ENCODE data around the gene CD7.

Gene CD7

DNA sequence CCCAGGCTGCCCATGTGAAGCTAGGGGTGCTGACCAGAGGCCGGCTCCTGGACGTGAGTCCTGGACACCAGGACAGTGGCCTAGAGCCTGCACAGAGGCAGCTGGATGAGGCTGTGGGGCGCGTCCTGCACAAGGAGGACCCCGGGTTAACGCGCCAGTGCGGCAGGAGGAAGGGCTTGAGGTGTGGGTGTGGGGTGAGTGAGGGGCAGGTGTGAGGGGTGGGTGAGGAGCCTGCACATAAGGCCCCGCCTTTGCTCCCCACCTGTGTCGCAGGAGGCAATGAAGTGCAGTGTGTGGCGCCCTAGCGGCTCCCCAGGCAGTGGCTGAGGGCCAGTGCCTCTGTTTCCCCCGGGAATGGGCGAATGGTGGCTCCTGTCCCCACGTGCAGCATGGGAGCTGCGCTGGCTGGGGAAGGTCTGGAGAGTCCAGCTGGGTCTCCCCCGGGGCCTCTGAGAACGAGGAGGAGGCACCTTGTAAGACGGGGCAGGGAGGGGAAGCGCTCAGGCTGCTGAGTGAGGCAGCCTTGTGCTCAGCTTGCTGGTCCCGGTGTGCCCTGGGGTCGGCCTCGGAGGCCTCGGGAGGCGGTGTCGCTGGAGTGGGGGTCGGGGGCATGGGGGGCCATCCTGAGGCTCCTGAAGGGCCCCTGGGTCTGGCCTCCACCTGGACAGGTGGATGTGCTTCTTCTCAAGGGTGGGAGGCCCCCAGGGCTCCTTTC, 3.2 kb downstream of the CD7 start:
- DNase-seq = no peak

DNA sequence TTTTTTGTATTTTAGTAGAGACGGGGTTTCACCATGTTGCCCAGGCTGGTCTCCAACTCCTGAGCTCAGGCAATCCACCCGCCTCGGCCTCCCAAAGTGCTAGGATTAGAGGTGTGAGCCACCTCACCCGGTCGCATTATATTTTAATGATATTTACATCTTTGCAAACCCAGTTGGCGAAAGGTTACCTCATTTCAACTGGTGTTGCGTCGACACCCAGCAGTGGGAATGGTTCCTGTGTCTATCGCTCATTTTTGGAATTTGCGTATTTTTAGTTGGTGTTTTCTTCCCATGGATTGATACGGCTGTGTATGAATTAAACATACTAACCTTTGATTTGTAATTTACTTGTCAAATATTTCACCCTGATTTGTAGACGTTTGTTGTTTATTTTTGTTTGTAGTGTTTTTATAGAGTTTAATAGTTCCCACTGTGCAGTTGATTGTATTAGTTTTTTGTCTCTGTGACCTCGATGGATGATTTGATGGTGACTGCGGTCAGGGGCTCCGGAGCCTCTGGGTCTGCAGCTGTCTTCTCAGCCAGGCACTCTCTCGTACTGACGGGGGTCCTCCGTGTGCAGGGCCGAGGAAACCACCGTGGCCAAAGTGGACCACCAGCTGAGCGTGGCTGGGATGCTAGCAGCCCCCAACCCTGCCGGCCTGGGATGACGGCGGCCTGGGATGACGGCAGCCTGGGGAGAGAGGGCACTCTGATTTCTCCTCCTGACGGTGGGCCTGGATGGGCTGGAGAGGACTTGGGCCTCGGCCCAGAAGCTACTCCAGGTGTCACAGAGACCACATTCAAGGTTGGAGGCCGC, 4.0 kb downstream of the CD7 start:
- DNase-seq = no peak

DNA sequence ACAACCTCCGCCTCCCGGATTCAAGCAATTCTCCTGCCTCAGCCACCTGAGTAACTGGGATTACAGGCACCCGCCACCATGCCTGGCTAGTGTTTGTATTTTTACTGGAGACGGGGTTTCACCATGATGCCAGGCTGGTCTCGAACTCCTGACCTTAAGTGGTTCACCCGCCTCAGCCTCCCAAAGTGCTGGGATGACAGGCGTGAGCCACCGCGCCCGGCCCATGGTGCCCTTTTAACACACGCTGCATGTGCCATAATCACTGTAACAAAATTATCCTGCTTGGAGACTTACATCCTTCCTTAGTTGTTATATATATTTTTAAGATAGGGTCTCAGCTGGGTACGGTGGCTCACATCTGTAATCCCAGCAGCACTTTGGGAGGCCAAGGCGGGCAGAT, 5.4 kb downstream of the CD7 start:
- no peak for DNase-seq

DNA sequence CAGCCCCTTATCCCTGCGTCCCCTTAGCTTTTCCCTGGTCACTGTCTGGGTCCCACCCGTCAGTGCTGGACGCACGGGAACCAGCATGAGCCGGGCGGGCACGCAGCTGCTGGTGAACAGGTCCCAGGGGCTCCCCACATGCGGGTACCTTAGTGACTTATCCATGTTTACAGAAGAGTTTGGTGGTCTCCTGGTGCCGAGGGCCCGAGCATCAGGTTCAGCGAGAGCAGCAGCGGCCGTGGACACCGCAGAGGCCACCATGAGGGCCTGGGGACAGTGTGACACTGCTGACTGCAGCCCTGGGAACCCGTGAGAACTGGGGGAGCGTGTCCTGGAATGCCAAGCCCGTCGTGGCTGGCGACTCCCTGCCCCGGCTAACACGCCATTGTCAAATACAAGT, 6.5 kb downstream of the CD7 start:
- no peak for DNase-seq

DNA sequence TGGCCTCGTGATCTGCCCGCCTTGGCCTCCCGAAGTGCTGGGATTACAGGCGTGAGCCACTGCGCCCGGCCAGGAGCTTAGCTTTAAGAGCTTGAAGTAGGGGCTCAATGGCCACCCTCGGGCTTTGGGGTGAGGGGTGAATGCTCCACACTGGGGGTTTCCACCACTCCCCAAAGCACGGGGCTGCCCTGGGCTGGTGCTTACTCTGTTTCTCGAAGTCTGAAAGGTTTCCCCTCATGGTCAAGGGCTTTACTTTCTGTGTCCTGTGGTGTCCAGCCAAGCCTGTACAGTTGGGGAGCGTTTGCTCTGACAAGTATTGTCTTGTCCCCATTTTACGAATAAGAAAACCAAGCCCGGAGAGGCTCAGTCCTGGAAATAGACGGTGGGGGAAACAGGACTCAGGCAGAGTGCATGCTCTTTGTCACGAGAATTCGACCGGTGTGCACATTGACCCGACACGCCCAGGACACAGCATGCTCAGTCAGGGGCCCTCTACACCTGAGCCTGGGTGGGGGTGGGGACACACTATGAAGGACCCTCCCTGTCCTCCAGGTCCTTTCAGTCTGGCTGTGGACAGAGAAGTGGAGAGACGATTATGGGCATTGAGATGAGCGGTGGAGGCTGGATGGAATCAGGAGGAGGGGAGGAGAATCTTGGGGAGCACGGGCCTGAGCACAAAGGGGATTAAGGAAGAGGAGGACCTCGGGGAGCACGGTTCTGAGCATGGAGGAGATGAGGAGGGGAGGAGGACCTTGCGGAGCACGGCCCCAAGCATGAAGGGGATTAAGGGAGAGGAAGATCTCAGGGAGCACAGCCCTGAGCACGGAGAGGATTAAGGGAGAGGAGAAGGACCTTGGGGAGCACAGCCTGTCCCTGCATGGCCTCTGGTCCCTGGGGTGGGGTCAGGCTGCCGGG, 7.5 kb downstream of the CD7 start:
- DNase-seq = no peak

DNA sequence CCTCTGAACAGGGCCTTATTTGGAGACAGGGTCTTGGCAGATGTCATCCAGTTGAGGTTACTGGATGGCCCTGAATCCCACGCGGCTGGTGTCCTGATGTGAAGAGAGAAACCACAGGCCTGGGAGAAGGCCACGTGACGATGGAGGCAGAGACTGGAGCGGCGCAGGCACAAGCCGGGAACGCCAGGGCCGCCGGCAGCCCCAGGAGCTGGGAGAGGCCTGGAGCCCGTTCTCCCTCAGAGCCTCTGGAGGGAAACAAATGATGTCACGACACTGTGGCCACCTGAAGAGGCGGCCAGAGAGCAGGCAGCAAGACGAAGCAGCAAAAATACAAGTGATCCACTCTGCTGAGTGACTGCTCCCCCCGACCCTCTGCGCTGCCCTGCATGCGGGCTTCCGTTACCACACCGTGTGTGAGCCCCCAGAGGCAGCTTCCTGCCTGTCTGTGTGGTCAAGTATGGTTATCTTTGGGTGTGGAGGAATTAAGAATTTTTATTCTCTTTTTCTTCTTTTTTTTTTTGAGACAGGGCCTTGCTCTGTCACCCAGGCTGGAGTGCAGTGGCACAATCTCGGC, 11.6 kb downstream of the CD7 start:
- no peak for DNase-seq

DNA sequence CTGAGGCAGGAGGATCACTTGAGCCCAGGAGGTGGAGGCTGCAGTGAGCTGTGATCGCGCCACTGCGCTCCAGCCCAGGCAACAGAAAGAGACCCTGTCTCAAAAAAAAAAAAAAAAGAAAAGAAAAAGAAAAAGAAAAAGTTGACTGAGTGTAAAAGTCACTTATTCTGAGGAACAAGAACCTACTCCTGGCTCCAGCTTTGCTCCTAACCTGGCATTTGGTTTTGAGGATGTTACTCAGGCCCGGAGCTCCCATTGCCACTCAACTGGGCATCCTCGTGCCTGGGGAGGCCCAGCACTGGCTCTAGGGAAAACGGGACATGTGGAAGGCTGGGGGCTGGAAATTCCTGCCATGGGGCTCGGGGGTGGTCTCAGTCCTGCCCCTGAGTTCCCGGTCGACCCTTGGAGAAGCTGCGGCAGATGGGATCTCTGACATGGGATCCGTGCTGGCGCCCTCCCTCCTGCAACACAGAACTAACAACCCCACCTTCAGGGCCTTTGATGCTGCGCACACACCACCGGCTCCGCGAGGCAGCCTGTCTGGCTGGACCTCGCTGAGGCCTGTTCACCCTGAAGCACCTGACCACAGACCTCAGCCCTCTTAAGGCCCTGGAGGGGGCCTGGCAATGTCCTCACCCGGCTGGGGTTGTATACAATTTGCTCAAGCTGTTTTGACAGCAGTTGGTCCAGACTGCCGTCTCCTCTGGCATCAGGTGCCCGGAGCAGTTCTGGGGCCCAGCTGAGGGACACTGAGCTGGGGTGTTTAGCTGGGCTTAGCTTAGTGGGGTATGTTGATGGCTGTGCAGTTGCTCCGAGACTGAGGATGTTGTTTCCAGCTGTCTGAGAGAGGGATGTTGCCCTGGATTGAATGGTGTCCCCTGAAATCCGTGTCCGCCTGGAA, 12.3 kb downstream of the CD7 start:
- DNase-seq = no peak

DNA sequence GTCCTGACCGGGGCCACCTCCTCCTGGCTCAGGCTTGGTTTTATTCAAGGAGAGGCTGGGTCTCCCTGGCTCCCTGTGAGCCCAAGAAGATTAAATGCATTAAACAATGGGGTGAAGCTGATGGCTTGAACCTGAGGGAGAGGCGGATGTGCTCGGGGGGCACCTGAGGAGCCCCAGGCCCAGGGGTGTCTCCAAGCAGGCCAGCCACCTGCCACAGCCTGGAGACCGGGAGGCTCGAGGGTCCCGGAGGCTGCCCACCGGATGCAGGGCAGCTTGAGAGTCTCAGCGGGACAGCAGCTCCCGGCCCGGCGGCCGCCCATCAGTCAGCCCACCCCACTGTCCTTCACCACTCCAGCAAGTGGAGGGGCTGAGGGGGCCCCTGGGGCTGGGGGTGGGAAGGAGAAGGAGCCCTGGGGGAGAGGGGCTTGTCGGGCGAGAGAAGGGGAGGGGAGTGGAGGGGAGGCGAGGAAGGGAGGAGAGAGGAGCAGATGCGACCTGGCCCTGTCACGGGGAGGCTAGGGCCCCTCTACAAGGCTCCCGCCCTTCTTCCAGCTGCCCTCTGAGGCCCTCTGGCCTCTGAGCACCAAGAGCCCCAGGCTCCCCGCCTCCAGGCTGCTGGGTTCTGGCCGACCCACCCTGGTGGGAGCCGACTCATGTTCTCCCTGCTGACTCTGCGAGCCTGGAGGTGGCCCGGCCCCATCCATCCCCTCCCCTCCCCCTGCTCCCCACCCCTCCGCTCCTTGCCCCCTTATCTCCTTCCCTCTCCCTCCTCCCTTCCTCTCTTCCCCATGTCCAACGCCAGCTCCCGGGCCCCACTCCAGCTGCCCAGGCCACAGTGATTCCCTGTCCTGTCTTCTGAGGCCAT, 13.2 kb downstream of the CD7 start:
- DNase-seq = no peak

GRCh38 chr17:82302991-82303943, 14.1 kb downstream of the CD7 start:
- no peak for DNase-seq

DNA sequence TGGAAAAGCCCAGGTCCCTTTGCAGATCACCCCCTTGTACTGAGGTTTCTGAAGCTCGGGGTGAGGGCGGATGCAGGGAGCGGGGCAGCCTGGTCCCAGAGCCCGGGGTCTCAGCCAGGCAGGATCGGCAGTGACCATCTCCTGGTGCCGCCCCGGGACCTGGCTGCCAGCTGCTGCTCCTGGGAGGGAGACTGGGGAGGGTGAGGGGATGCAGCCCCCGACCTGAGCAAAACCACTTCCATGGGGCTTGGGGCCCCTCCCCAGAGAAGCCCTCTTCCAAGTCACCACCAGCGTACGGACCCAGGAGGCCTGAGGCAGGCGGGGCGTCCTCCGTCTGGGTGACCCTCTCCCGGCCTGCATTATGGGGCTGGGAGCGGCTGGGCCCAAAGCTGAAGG, 14.8 kb downstream of the CD7 start:
- DNase-seq = no peak

DNA sequence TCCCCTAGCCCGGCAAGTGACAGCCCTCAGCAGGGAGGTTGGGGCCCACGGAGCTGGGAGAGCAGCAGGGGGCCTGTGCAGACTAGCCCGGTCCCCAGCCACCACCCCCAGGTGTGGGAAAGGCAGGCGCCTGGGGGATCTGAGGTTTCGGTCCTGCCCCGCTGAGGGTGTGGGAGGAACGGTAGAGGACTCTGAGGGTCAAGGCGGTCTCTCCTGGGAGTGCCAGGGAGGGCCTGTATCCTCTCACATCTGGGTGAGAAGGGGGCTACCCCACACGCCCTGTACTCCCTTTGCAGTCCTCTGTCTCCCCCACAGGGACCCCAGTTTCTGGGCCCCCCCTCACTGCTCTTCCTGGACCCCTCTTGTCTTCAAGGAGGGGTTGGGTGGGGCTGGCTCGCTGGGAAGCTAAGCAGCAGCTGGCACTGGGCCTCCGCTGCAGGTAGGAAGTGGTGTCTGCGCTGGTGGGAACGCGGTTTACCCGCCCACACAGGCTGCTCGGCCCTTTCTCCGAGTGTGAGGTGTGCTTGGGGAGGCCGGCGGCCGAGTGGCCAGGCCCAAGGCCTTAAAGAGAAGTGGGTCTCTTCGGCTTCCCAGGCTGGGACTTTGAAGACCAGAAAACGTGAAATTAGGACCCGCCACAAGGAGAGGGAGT, 15.4 kb downstream of the CD7 start:
- no peak for DNase-seq

DNA sequence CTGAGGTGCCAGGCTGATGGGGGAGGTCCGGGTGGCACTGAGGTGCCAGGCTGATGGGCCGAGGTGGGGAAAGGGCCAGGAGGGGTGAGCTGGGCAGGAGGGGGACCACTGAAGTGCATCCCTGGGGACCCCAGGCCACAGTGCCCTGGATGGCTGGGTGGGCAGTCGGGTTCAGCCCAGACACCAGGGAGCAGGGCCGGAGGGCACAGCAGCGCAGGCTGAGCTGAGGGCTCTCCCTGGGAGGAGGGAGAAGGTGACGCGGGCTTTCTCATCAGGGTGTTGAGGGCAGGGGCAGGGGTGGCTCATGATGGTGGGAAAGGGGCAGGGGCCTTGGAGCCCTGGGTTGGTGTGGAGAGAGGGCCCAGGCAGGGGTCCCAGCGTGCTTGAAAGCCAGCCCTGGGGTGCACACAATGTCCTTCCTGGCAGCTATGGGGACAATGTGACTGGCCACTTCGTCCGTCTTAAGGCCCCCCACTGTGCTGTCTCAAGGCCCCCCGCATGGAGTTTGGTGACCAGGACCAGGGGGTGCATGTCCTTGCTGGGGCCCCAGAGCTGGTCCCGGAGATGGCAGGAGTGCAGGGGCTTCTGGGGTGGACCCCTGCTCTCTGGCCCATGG, 16.0 kb downstream of the CD7 start:
- no peak for DNase-seq

GRCh38 chr17:82300707-82301270, 16.6 kb downstream of the CD7 start:
- DNase-seq = peak in 1 of 2 donors; percentile 55

GRCh38 chr17:82300228-82300627, 17.2 kb downstream of the CD7 start:
- no peak for DNase-seq

DNA sequence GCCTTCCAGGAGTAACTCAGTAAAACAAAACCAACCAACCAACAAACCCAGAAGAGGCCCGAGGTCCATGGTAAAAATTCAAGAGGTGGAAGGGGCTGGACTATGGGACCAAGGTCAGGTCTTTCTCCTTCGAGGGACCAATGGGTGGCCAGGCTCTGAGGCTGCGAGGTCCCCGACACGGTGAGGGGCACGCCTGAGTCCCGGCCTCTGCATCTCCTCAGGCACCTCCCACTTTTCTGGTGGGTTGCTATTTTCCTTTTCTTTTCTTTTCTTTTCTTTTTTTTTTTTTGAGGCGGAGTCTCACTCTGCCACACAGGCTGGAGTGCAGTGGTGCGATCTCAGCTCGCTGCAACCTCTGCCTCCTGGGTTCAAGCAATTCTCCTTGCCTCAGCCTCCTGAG, 18.0 kb downstream of the CD7 start:
- DNase-seq = no peak

- no peak for DNase-seq
Observed at GRCh38 chr17:82298538-82299421, 18.6 kb downstream of the CD7 start.

Data from inflammatory macrophage treated with lipopolysaccharide for 1 hour (primary cell).